Esophagus muscularis mucosa (tissue), 4 donors: ENCODE results near the gene ACAP3. TPM values are rescaled to one million over a fixed set of nuclear protein-coding genes. Genes with fewer than 3 reads are reported as not detected.

ENCODE experiments used
- DNase-seq: peaks from one replicate; pipeline ENCODE4 v3.0.0-alpha.2; 2017; ENCODE audit errors: extremely low spot score
- H3K27ac ChIP-seq, 4 donors: fragments of 200-600 bp; sonication (generic); replicated peaks in 1 of 4; 1 replicate in 3 of 4; 2 replicates in 1 of 4; pipeline ENCODE4 v1.5.1; 2016 to 2019; ENCODE audit warnings: mild to moderate bottlenecking in 1 of 4
- H3K27me3 ChIP-seq, 4 donors: fragments of 200-600 bp; sonication (generic); one replicate each; pipeline versions ENCODE4 v1.5.1 to v1.6.0; 2016 to 2019
- H3K36me3 ChIP-seq, 4 donors: fragments of 200-600 bp; sonication (generic); one replicate each; pipeline ENCODE4 v1.5.1; 2016 to 2019
- H3K4me1 ChIP-seq, 4 donors: fragments of 200-600 bp; sonication (generic); one replicate each; pipeline ENCODE4 v1.5.1; 2016 to 2019
- H3K4me3 ChIP-seq, 4 donors: fragments of 200-600 bp; sonication (generic); 1 replicate in 2 of 4; 2 replicates in 2 of 4; pipeline ENCODE4 v1.5.1; 2016 to 2019; ENCODE audit warnings: mild to moderate bottlenecking in 4 of 4, moderate library complexity in 1 of 4
- H3K9me3 ChIP-seq, 4 donors: fragments of 200-600 bp; sonication (generic); 1 replicate in 3 of 4; 2 replicates in 1 of 4; pipeline ENCODE4 v1.5.1; 2016 to 2019
- EP300 ChIP-seq: sonication (generic); formaldehyde crosslinking; IDR thresholded peaks from one replicate; pipeline ENCODE4 v1.6.1; 2017; ENCODE audit warnings: antibody characterized with exemption
- POLR2A ChIP-seq: fragments of 450-650 bp; IDR thresholded peaks from one replicate; pipeline ENCODE4 v1.6.1; 2017; ENCODE audit warnings: antibody characterized with exemption, moderate library complexity, mild to moderate bottlenecking, low read depth
- POLR2AphosphoS5 ChIP-seq, 2 donors: sonication (generic); formaldehyde crosslinking; IDR thresholded peaks; one replicate each; pipeline ENCODE4 v1.6.1; 2017; ENCODE audit warnings: antibody characterized with exemption in 2 of 2
- WGBS: methylation state at CpG from one replicate; pipeline ENCODE4 v1.1.5; 2018; 5-methylcytosine and 5-hydroxymethylcytosine counted together
- intact Hi-C: fragments of 100-400 bp; cut with DNase I; formaldehyde crosslinking; loops from one replicate; pipeline ENCODE4 v1.15.1; 2023
- total RNA-seq, 4 donors: library from RNA; depleted of rRNA; stranded (reverse); fragments of >200 nt; gene quantifications; one replicate each; pipeline versions ENCODE4 v1.1.0 to v1.2.1, GENCODE V29; 2016
- TF ChIP-seq, protein P1 (sequence below), 3 experiments: fragments of 200-600 bp in 2 of 3; fragments of 450-650 bp in 1 of 3; sonication (generic) in 2 of 3; IDR thresholded peaks; one replicate each; pipeline ENCODE4 v1.5.1; 2017 to 2019; ENCODE audit warnings: antibody characterized with exemption in 3 of 3, mild to moderate bottlenecking in 2 of 3, moderate library complexity in 1 of 3

Gene ACAP3
- total RNA-seq, 4 donors from 2014 or later = 34.8 to 63.2 (median 47.4) TPM

DNA sequence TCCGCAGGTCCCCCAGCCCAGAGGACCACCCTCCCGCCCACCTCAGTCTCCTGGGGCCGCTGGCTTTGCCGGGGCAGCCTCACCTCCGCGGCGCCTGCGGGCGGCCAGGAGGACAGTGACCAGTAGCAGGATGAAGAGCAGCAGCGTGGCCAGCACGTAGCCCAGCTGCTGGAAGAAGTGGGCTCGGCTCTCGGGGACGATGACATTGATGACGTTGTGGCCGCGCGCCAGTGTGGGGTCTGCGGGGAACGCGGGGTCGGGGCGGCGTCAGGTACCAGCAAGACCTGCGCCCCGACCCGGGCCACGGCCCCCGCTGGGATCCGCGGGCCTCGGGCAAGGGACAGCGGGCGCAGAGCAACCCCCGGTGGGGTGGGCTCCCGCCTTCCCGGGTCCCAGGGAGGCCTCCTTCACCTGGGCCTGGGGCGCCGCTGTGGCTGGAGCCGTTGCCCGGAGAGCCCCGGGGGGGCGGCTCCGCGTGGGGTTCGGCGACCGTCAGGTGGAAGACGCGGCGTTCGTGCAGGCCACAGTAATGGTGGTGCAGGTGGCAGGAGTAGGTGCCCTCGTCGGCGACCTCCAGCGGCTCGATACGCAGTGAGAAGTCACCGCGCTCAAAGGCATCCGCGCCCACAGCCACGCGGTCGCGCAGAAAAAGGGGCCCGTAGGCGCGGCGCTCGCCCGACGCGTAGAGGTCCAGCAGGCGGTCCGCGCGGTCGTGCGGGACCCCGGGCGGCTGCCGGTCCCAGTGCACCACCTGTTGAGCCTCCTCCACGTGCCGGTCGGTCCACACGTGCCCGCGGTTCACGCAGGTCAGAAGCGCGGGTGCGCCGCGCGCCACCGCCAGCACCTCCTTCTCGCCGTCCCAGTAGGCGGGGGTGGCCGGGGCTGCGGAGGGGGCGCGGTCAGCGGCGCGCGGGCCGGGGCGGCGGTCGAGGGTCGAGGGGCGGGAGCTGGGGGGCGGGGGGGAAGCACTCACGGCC is 46.8 kb upstream of the ACAP3 start:
- intact Hi-C loops = no loop called here
- Histone ChIP-seq H3K4me1 (peaks cover 43 to 84% (median 80%) of the 10 kb centered on the region in 4 donors), H3K27me3 (peaks cover 0 to 68% (median 26%) of the 10 kb centered on the region in 4 donors)

DNA sequence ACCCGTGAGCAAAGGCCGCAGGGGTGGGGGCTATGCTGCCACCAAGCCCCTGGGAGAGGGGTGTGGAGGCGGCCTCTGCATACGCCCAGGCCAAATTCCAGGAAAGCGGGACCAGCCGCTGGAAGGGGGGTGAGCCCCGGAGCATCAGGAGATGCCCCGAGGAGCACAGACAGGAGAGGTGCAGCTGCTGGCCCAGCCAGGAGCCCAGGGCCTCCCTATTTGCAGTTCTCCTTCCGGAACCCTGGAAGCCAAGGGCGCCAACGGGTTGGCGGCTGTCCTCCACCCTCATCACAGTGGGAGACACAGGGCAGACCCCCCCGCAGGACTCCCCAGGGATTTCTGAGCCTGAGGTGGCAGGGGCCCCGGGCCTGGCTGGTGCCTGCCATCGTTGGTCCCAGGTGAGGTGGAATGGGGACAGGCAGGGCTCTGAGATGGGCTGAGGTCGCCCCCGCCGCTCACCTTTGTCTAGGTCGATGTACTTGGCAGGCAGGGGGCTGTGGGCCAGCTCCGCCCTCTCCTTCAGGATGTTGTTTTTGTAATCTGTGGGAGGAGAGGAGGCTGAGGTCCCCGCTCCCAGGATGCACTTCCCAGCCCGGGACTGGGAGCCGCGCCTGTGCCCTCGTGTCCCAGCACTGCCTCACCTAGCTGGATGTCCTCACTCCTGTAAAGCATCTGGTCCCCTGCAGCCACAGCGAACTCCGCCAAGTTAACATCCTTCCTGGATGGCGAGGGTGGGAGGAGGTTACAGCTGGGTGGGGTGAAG is 45.8 kb upstream of the ACAP3 start:
- Histone ChIP-seq H3K9me3 (no peaks in the 10 kb centered on the region), H3K4me3 (no peak overlapping the region), H3K36me3 (peaks cover 0 to 25% (median 7%) of the 10 kb centered on the region in 4 donors), H3K27ac (peak overlapping the region; percentile 30 to 73 (median 54)), H3K27me3 (peaks cover 0 to 59% (median 26%) of the 10 kb centered on the region in 4 donors), H3K4me1 (peaks cover 43 to 76% (median 70%) of the 10 kb centered on the region in 4 donors)
- intact Hi-C loops = no loop called here
- 49% methylated on average over 8 of the region's 28 CpGs for WGBS
- TF ChIP-seq POLR2A (no peak), POLR2AphosphoS5 (IDR thresholded peaks at IDR 0.05) (no peak), EP300 (no peak)
- TF ChIP-seq, protein P1, sequence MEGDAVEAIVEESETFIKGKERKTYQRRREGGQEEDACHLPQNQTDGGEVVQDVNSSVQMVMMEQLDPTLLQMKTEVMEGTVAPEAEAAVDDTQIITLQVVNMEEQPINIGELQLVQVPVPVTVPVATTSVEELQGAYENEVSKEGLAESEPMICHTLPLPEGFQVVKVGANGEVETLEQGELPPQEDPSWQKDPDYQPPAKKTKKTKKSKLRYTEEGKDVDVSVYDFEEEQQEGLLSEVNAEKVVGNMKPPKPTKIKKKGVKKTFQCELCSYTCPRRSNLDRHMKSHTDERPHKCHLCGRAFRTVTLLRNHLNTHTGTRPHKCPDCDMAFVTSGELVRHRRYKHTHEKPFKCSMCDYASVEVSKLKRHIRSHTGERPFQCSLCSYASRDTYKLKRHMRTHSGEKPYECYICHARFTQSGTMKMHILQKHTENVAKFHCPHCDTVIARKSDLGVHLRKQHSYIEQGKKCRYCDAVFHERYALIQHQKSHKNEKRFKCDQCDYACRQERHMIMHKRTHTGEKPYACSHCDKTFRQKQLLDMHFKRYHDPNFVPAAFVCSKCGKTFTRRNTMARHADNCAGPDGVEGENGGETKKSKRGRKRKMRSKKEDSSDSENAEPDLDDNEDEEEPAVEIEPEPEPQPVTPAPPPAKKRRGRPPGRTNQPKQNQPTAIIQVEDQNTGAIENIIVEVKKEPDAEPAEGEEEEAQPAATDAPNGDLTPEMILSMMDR (IDR thresholded peaks at IDR 0.05) = no peak
- no peak for DNase-seq

More for the DNA sequence above, 46.8 kb upstream of the ACAP3 start:
- DNase-seq = no peak
- TF ChIP-seq, protein P1 (IDR thresholded peaks at IDR 0.05) = no peak
- peak overlapping the region; percentile 35 to 69 (median 44) for H3K4me3 ChIP-seq
- peaks cover 0 to 25% (median 7%) of the 10 kb centered on the region in 4 donors for H3K36me3 ChIP-seq
- 51% methylated on average over 71 of the region's 116 CpGs for WGBS
- H3K27ac ChIP-seq = peak overlapping the region; percentile 81 to 88 (median 84)
- H3K9me3 ChIP-seq = no peaks in the 10 kb centered on the region

GRCh38 chr1:1352786-1353388 is 45.2 kb upstream of the ACAP3 start:
- peaks cover 0 to 53% (median 26%) of the 10 kb centered on the region in 4 donors for H3K27me3 ChIP-seq
- 28% methylated on average over 5 of the region's 5 CpGs for WGBS

More at GRCh38 chr1:1352786-1353388, 45.2 kb upstream of the ACAP3 start:
- H3K27ac ChIP-seq = peak overlapping the region; percentile 32 to 73 (median 60)
- H3K9me3 ChIP-seq = no peaks in the 10 kb centered on the region
- intact Hi-C loops = no loop called here
- peaks cover 0 to 25% (median 7%) of the 10 kb centered on the region in 4 donors for H3K36me3 ChIP-seq
- no peak for TF ChIP-seq POLR2A
- no peak for TF ChIP-seq POLR2AphosphoS5 (IDR thresholded peaks at IDR 0.05)
- TF ChIP-seq, protein P1 (IDR thresholded peaks at IDR 0.05) = no peak
- TF ChIP-seq EP300 = no peak
- peaks cover 49 to 76% (median 70%) of the 10 kb centered on the region in 4 donors for H3K4me1 ChIP-seq
- DNase-seq = no peak
- no peak overlapping the region for H3K4me3 ChIP-seq
